Psoas muscle (tissue), 8 donors: ENCODE measurements around the gene EYA2. TPM values are rescaled to one million over a fixed set of nuclear protein-coding genes. Genes with fewer than 3 reads are reported as not detected.

ENCODE experiments used
- ATAC-seq, 4 donors: fragments of 200-7000 bp; cut with Tn5 transposase; one replicate each; pipeline ENCODE4 v1.9.1; 2020; ENCODE audit warnings: moderate library complexity in 3 of 4, mild to moderate bottlenecking in 2 of 4
- DNase-seq, 2 donors: peaks; one replicate each; pipeline ENCODE4 v3.0.0-alpha.2; 2020
- H3K27ac ChIP-seq: fragments of 200-600 bp; one replicate; pipeline ENCODE4 v1.8.0; 2022
- H3K27me3 ChIP-seq, 3 donors: fragments of 200-600 bp in 1 of 3; one replicate each; pipeline versions ENCODE4 v1.6.1 to v1.8.0; 2013 to 2022; ENCODE audit warnings: low read length in 2 of 3, mild to moderate bottlenecking in 2 of 3, moderate library complexity in 1 of 3; ENCODE audit not compliant: insufficient read depth in 3 of 3
- H3K36me3 ChIP-seq, 2 donors: fragments of 200-600 bp in 1 of 2; one replicate each; pipeline versions ENCODE4 v1.6.1 to v1.8.0; 2013 to 2022; ENCODE audit warnings: low read depth in 1 of 2, mild to moderate bottlenecking in 1 of 2, moderate library complexity in 1 of 2; ENCODE audit not compliant: insufficient read depth in 1 of 2
- H3K4me1 ChIP-seq: fragments of 200-600 bp; one replicate; pipeline ENCODE4 v1.8.0; 2022
- H3K4me3 ChIP-seq: fragments of 200-600 bp; one replicate; pipeline ENCODE4 v1.8.0; 2022; ENCODE audit warnings: mild to moderate bottlenecking
- H3K9me3 ChIP-seq: fragments of 200-600 bp; one replicate; pipeline ENCODE4 v1.8.0; 2022
- WGBS, 3 donors: extraction: QIAGEN DNeasy Blood & Tissue Kit; methylation state at CpG; one replicate each; pipeline versions ENCODE4 v1.1.6 to v1.1.7; 2013; 5-methylcytosine and 5-hydroxymethylcytosine counted together
- intact Hi-C, 2 donors: fragments of 100-400 bp; cut with DNase I; formaldehyde crosslinking; loops; one replicate each; pipeline versions ENCODE4 v1.11.0 to v1.14.2; 2022
- polyA plus RNA-seq, 3 donors: library from polyadenylated mRNA; stranded (reverse); fragments of 200-250 nt; gene quantifications; one replicate each; pipeline ENCODE4 v1.2.3, GENCODE V29; 2013
- total RNA-seq, 4 donors: library from RNA; stranded (reverse); fragmentation: NEBNext Ultra II Directional in 2 of 4; extraction: Animal tissue kit (Norgen Biotek cat#: 25700) in 2 of 4; gene quantifications; one replicate each; pipeline versions ENCODE4 v1.2.1 to v1.2.4, GENCODE V29; 2021 to 2023
- TF ChIP-seq, protein P1 (sequence below): fragments of 200-600 bp; IDR thresholded peaks from one replicate; pipeline ENCODE4 v1.8.0; 2022; ENCODE audit warnings: antibody characterized with exemption
- donor health status: healthy with polysubstance abuse.
- donor health status: DM: no; HTN: no; CAD: no; lungs with moderate emphysema.
- donor health status: Bipolar disorder and iron deficiency.
- donor health status: healthy.
- donor health status: DM: yes; HTN: yes; CAD: no.
- donor health status: DM: no; HTN: no; CAD: no.
- donor health status: DM: no; HTN: no; CAD: no.
- donor health status: DM: yes; HTN: yes; CAD: no.

Gene EYA2
- total and polyA plus RNA-seq, 7 donors: 0.72 to 4.0 (median 2.0) TPM

DNA sequence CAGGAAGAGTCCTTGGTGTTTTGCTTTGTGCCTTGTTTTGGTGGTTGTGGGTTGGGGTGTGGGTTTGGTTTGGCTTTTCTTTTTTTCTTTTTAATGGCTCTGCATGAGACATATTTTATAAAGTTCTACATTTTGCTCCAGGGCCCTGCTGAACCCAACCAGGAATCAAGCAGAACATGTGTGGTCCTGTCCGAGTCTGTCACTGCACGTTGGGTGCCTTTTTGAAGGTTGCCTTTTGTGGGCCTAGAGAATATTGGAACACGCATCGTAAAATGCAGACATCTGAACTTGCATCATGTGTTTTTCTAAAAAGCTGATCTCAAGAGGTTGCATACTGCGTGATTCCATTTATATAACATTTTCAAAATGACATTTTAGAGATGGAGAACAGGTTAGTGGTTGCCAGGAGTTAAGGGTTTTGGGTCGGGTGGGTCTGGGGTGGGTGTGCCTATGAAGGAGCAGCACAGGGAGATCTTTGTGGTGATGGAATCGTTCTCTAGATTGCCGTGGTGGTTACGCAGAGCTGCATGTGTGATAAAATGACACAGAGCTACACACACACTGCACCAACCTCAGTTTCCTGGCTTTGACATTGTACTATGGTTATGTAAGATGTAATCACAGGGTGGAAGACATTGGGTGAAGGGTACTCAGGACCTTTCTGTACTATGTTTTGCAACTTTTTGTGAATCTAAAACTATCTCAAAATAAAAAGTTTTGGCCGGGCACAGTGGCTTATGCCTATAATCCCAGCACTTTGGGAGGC lies 80.2 kb downstream of the EYA2 start:
- whole genome bisulfite sequencing, 3 donors: 86 to 89% (median 87%) methylated on average over 10 of the region's 10 CpGs
- DNase-seq (no peak), ATAC-seq (no peak)
- TF ChIP-seq, protein P1, sequence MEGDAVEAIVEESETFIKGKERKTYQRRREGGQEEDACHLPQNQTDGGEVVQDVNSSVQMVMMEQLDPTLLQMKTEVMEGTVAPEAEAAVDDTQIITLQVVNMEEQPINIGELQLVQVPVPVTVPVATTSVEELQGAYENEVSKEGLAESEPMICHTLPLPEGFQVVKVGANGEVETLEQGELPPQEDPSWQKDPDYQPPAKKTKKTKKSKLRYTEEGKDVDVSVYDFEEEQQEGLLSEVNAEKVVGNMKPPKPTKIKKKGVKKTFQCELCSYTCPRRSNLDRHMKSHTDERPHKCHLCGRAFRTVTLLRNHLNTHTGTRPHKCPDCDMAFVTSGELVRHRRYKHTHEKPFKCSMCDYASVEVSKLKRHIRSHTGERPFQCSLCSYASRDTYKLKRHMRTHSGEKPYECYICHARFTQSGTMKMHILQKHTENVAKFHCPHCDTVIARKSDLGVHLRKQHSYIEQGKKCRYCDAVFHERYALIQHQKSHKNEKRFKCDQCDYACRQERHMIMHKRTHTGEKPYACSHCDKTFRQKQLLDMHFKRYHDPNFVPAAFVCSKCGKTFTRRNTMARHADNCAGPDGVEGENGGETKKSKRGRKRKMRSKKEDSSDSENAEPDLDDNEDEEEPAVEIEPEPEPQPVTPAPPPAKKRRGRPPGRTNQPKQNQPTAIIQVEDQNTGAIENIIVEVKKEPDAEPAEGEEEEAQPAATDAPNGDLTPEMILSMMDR: no peak
- Histone ChIP-seq H3K9me3 (no peaks in the 10 kb centered on the region), H3K4me3 (no peak overlapping the region), H3K27me3 (no peaks in the 10 kb centered on the region), H3K36me3 (no peaks in the 10 kb centered on the region), H3K27ac (no peak overlapping the region), H3K4me1 (no peaks in the 10 kb centered on the region)
- intact Hi-C loops: no loop called here

DNA sequence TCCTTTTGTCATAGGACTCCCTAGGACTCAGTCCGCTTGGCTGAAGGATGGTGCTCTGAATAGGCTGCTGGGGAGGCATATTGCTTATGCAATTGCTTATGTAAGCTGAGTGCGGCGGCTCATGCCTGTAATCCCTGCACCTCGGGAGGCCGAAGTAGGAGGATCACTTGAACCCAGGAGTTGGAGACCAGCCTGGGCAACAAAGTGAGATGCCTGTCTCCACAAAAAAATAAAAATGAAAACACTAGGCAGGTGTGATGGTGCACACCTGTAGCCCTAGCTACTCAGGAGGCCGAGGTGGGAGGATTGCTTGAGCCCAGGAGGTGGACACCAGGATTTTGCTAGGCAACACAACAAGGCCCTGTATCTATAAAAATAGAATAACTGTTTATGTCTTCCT lies 81.3 kb downstream of the EYA2 start:
- H3K4me1 ChIP-seq: no peaks in the 10 kb centered on the region
- H3K27me3 ChIP-seq: no peaks in the 10 kb centered on the region
- intact Hi-C loops: no loop called here
- no peak for ATAC-seq
- no peak for DNase-seq
- 93 to 94% (median 94%) methylated on average over 6 of the region's 6 CpGs for WGBS, 3 donors
- TF ChIP-seq, protein P1: no peak
- no peaks in the 10 kb centered on the region for H3K36me3 ChIP-seq
- H3K4me3 ChIP-seq: no peak overlapping the region
- H3K27ac ChIP-seq: no peak overlapping the region
- H3K9me3 ChIP-seq: no peaks in the 10 kb centered on the region

DNA sequence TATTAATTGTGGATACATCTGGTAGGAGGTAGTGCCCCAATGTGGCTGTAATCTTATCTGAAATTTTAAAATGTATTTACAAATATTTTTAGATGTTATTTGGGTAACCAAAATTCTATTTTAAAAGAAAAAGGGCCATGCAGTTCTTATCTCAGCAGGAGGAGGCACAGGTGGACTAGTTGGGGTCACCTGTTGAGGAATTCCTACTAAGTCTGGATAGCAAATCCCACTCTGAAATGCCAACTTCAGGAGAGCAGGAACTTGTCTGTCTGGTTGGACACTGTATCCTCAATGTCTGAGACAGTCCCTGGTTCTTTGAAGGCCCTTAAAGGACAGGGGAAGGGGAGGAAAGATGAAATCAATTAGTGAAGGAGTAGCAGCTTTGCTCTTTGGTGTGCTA lies 82.6 kb downstream of the EYA2 start:
- TF ChIP-seq, protein P1: no peak
- ATAC-seq: no peak
- intact Hi-C loops: no loop called here
- Histone ChIP-seq H3K9me3 (no peaks in the 10 kb centered on the region), H3K27ac (no peak overlapping the region), H3K36me3 (no peaks in the 10 kb centered on the region), H3K27me3 (no peaks in the 10 kb centered on the region), H3K4me1 (no peaks in the 10 kb centered on the region), H3K4me3 (no peak overlapping the region)
- DNase-seq: no peak

DNA sequence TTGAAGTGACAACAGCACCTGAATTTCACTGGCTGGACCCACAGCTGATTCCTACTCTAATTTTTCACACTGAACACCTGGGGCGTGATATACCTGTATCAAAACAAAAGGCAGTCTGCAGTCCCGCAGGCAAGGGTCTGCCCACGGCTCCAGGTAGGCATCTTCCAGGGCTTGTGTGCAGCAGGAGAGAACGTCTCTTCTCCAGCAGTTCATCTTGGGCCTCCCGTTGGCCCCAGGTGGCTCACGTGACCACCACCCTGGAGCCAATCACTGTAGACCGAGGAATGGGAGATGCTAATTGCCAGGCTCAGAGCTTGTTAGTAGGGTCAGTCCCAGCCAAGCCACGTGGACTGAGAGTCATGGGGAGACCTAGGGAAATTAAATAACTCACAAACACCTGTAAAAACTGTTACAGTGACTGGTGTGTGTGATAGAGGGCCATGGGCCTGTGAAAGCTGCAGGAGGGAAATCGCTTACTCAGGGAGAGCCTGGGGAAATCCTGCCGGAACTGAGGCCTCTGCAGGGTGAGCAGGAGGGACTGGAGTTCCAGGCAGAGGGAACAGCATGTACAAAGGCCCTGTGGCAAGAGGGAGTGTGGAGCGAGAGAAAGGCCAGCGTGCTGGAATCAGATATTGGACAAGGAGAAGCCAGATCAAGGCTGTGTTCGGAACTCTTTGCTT lies 83.4 kb downstream of the EYA2 start:
- Histone ChIP-seq H3K27me3 (no peaks in the 10 kb centered on the region), H3K9me3 (no peaks in the 10 kb centered on the region), H3K27ac (no peak overlapping the region), H3K36me3 (no peaks in the 10 kb centered on the region), H3K4me1 (no peaks in the 10 kb centered on the region), H3K4me3 (no peak overlapping the region)
- 85 to 88% (median 88%) methylated on average over 13 of the region's 13 CpGs for WGBS, 3 donors
- TF ChIP-seq, protein P1: no peak
- no peak for ATAC-seq
- no peak for DNase-seq
- intact Hi-C loops: no loop called here
